ENCODE results near the gene PCMT1. TPM values are rescaled to one million over a fixed set of nuclear protein-coding genes. Genes with fewer than 3 reads are reported as not detected.

PCMT1 gene
- total and polyA plus RNA-seq, 2 donors (not counting 1 experiment from before 2014, with no cell fraction given) = 30.3 to 46.4 TPM

DNA sequence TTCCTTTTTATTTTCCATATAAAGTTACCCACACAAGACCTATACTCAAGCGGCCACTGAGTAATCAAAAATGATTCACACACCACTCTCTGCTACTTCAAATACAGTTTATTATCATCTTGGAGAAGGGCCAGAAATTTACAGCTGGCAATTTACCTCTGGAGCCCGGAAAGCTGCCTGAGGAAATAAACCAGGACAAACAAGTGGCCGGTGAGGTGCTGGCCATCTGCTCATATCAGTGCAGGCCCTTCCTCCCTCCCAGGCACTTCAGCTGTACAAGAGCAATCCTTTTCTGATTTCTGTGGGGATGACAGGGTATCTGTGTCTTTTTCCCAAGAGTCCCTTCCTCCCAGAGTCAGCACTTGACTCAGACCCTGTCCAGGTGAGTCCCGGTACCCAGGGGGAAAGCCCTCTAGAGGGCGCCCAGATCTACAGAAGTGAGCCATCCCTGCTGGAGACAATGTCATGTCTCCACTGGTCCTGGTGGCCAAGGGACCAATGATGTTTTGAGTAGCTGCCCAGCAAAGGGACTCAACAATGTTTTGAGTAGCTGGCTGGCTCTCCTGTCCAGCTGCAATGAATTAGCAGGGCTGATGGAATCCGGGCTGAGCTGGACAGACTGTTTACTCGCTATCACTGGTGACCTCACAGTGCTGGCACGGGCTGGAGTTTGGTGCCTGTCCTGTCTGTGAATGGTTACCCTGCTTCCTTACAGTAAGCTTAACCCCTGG, 91.0 kb downstream of the PCMT1 start:
- H3K4me2 ChIP-seq (replicated peaks; ENCODE audit: low read depth, low read length, poor library complexity, severe bottlenecking) = no peak overlapping the region
- no peaks in the 10 kb centered on the region for H3K79me2 ChIP-seq (ENCODE audit: control insufficient read depth, insufficient read depth, low read length)
- Mint-ChIP-seq H3K27me3 (peaks cover 45% of the 10 kb centered on the region), H3K9me3 (ENCODE audit: insufficient read depth) (no peaks in the 10 kb centered on the region), H3K4me1 (no peaks in the 10 kb centered on the region), H3K4me3 (no peak overlapping the region), H3K27ac (no peak overlapping the region)
- DNase-seq (peak; percentile 55), ATAC-seq (ENCODE audit: low read depth) (peak; percentile 41)
- POLR2A ChIA-PET = no interaction called here
- H3K27ac ChIP-seq (ENCODE audit: low read length in 2 of 2) = no peak overlapping the region
- H4K20me1 ChIP-seq (ENCODE audit: control insufficient read depth, insufficient read depth, low read length, poor library complexity, severe bottlenecking) = no peaks in the 10 kb centered on the region
- no peaks in the 10 kb centered on the region for H3K9me3 ChIP-seq (ENCODE audit: control extremely low read depth in 1 of 3, control insufficient read depth in 2 of 3, insufficient read depth in 1 of 3, low read length in 2 of 3)
- no peak overlapping the region for H3K9ac ChIP-seq (ENCODE audit: low read length)
- TF ChIP-seq EZH2 (IDR thresholded peaks at IDR 0.05; ENCODE audit: borderline replicate concordance, insufficient read depth, low read depth, low read length, poor library complexity, severe bottlenecking) (no peak), CTCF (IDR thresholded peaks at IDR 0.05) (peak; percentile 56)
- no peaks in the 10 kb centered on the region for H3K36me3 ChIP-seq (replicated peaks in 1 of 2; ENCODE audit: control extremely low read depth in 1 of 2, control insufficient read depth in 1 of 2, extremely low read depth in 1 of 2, insufficient read depth in 2 of 2, low read length in 1 of 2)
- peaks cover 0 to 5% (median 2%) of the 10 kb centered on the region in 4 experiments for H3K27me3 ChIP-seq (replicated peaks in 1 of 4; ENCODE audit: control extremely low read depth in 1 of 4, control insufficient read depth in 3 of 4, insufficient read depth in 4 of 4, low read length in 3 of 4)
- 77% methylated on average over 8 of the region's 8 CpGs for WGBS (ENCODE audit: insufficient coverage)
- no peak overlapping the region for H3K4me3 ChIP-seq (ENCODE audit: control extremely low read depth in 1 of 5, extremely low read depth in 1 of 5, insufficient read depth in 1 of 5, low read depth in 2 of 5, low read length in 4 of 5)
- CTCF ChIA-PET = interaction anchor here (0.6 to 3.2 kb wide), 5 partner anchors 10 to 177 kb away, joined by 3 to 21 read pairs (median 5); no protein-coding TSS in a partner anchor
- no peaks in the 10 kb centered on the region for H3K4me1 ChIP-seq (ENCODE audit: control insufficient read depth in 2 of 2, insufficient read depth in 2 of 2, low read length in 2 of 2)
- H2AFZ ChIP-seq (ENCODE audit: insufficient read depth, low read depth, low read length, poor library complexity, severe bottlenecking) = no peak overlapping the region
- intact Hi-C loops (cut with micrococcal nuclease) = no loop called here

- no peak for DNase-seq
- Mint-ChIP-seq H3K9me3 (ENCODE audit: insufficient read depth) (no peaks in the 10 kb centered on the region), H3K27me3 (peaks cover 36% of the 10 kb centered on the region), H3K4me1 (no peaks in the 10 kb centered on the region), H3K27ac (no peak overlapping the region), H3K4me3 (no peak overlapping the region)
- Histone ChIP-seq H3K79me2 (ENCODE audit: control insufficient read depth, insufficient read depth, low read length) (no peaks in the 10 kb centered on the region), H3K4me1 (ENCODE audit: control insufficient read depth in 2 of 2, insufficient read depth in 2 of 2, low read length in 2 of 2) (no peaks in the 10 kb centered on the region), H3K9ac (ENCODE audit: low read length) (no peak overlapping the region), H3K27me3 (replicated peaks in 1 of 4; ENCODE audit: control extremely low read depth in 1 of 4, control insufficient read depth in 3 of 4, insufficient read depth in 4 of 4, low read length in 3 of 4) (peaks cover 0 to 5% (median 2%) of the 10 kb centered on the region in 4 experiments), H3K4me3 (ENCODE audit: control extremely low read depth in 1 of 5, extremely low read depth in 1 of 5, insufficient read depth in 1 of 5, low read depth in 2 of 5, low read length in 4 of 5) (no peak overlapping the region), H2AFZ (ENCODE audit: insufficient read depth, low read depth, low read length, poor library complexity, severe bottlenecking) (no peak overlapping the region), H3K27ac (ENCODE audit: low read length in 2 of 2) (no peak overlapping the region), H3K9me3 (ENCODE audit: control extremely low read depth in 1 of 3, control insufficient read depth in 2 of 3, insufficient read depth in 1 of 3, low read length in 2 of 3) (no peaks in the 10 kb centered on the region), H3K4me2 (replicated peaks; ENCODE audit: low read depth, low read length, poor library complexity, severe bottlenecking) (no peak overlapping the region), H4K20me1 (ENCODE audit: control insufficient read depth, insufficient read depth, low read length, poor library complexity, severe bottlenecking) (no peaks in the 10 kb centered on the region), H3K36me3 (replicated peaks in 1 of 2; ENCODE audit: control extremely low read depth in 1 of 2, control insufficient read depth in 1 of 2, extremely low read depth in 1 of 2, insufficient read depth in 2 of 2, low read length in 1 of 2) (no peaks in the 10 kb centered on the region)
- CTCF ChIA-PET = interaction anchor here (0.9 to 3.2 kb wide), 2 partner anchors 24 to 222 kb away, joined by 3 to 21 read pairs; no protein-coding TSS in a partner anchor
- intact Hi-C loops (cut with micrococcal nuclease) = no loop called here
- POLR2A ChIA-PET = no interaction called here
- ATAC-seq (ENCODE audit: low read depth) = no peak
- 90% methylated on average over 6 of the region's 7 CpGs for WGBS (ENCODE audit: insufficient coverage)
- TF ChIP-seq EZH2 (IDR thresholded peaks at IDR 0.05; ENCODE audit: borderline replicate concordance, insufficient read depth, low read depth, low read length, poor library complexity, severe bottlenecking) = no peak
- TF ChIP-seq CTCF (IDR thresholded peaks at IDR 0.05) = no peak
These were observed 92.8 kb downstream of the PCMT1 start for GRCh38 chr6:149842331-149842730.
